NT2/D1 (cell line): ENCODE results near the gene YY1.
"Not testable (repeated sequence)": the region's sequence is repeated elsewhere in the genome, so short reads cannot be mapped to it uniquely, and the experiment has no call there.

Experiments
- SUZ12 ChIP-seq: IDR thresholded peaks from 2 replicates; pipeline ENCODE4 v1.6.1; 2011; ENCODE audit not compliant: insufficient read length, insufficient read depth; ENCODE audit errors: extremely low read depth
- YY1 ChIP-seq: IDR thresholded peaks from 2 replicates; pipeline ENCODE4 v1.6.1; 2011; ENCODE audit not compliant: insufficient read length, insufficient read depth

GRCh38 chr14:100207588-100207987 is 31.4 kb upstream of the YY1 start:
- TF ChIP-seq YY1, SUZ12: not testable (repeated sequence)
